HG02885 (cell line): ENCODE measurements around the gene CCM2.
"Not testable (repeated sequence)": the region's sequence is repeated elsewhere in the genome, so short reads cannot be mapped to it uniquely, and the experiment has no call there.

ENCODE experiments used
- ATAC-seq: cut with Tn5 transposase; IDR thresholded peaks from one replicate; pipeline ENCODE4 v1.9.1; 2021; ENCODE audit warnings: mild to moderate bottlenecking; ENCODE audit not compliant: unreplicated experiment, poor library complexity

CCM2 gene

DNA sequence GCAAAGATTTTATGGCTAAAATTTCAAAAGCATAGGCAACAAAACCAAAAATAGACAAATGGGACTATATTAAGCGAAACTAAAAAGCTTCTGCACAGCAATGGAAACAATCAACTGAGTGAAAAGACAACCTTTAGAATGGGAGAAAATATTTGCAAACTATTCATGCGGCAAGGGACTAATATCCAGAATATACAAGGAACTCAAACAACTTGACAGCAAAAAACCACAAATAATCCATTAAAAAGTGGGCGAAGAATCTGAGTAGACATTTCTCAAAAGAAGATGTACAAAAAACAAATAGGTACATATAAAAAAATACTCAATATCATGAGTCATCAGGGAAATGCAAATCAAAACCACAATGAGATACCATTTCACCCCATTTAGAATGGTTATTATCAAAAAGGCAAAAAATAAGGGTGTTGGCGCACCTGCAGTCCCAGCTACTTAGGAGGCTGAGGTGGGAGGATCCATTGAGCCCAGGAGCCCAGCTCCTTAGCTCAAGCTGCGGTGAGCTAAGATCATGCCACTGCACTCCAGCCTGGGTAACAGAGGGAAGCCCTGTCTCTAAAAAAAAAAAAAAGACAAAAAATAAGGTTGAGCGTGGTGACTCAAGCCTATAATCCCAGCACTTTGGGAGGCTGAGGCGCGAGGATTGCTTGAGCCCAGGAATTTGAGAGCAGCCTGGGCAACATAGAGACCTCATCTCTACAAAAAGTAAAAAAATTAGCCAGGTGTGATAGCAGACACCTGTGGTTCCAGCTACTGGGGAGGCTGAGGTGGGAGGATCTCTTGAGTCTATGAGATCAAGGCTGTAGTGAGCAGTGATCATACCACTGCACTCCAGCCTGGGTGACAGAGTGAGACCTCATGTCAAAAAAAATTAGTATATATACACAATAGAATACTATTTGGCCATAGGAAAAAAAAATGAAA, 4.2 kb upstream of the CCM2 start:
- peak; percentile 24 for ATAC-seq

DNA sequence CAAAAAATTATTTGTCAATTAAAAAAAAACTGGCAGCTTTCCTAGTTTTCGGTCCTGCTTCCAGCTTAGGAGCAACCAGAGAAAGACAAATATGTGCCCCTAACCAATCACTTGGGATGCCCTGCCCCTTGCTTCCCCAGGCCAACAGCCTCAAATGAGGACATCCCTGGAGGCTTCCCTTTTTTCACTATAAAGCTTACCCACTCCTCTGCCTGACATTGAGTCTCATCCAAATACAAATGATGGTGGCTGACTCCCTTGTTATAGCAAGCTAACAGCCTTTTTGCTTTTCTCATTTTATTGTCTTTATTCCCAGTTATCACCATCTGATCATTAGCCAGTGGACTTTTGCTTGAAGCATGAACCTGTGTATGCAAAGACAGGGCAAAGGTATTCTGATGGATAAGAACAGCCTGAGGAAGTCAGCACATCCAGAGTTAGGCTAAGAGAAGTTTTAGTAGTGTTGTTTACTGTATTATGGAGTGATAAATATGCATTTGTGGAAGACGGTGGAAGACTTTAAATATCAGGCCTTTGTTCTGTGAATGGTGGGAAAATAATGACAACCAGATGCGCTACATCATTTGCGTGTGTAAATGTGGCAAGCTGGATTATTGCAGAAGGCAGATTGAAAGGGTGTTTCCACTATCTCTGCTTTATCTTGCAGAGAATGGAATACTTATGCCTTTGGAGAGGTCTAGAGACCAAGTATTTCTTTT, 1.7 kb upstream of the CCM2 start:
- no peak for ATAC-seq

DNA sequence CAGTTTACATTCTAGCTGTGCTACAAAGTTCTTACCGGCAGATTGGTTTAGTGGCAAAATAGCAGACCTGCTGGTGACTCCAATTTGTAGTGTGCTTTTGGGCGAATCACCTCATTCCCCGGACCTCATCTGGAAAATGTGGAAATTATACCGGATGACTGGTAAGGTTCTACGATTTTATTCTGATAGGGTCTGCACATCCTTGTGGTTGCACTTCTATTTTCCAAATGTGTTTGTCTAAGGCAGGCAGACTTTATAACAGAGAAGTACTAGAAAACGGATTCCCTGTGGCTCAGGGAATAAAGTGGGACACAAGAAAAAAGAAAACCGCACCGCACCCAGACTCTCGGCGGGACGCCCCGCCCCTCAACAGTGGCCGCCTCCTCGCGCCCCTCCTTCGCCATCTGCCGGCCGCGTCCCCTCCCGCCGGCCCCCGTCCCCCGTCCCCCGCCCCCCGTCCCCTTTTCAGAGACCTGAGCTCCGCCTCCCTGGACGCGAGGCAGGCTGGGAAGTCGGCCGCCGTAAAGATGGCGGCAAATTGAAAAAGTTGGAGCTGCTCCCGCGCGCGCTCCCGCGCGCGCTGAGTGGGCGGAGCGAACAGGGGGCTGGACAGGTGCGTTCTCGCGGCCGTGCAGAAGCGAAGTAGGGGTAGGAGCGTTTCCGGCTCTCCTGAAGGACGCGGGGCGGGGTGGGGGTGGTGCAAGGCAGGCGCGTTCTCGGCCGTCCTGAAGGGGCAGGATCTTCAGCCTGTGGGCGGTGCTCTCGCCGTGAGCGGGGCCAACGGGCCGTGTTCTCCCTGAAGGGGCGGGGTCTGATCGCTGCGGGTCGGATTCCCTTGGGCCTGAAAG, 532 bp upstream of the CCM2 start:
- peak; percentile 76 for ATAC-seq

DNA sequence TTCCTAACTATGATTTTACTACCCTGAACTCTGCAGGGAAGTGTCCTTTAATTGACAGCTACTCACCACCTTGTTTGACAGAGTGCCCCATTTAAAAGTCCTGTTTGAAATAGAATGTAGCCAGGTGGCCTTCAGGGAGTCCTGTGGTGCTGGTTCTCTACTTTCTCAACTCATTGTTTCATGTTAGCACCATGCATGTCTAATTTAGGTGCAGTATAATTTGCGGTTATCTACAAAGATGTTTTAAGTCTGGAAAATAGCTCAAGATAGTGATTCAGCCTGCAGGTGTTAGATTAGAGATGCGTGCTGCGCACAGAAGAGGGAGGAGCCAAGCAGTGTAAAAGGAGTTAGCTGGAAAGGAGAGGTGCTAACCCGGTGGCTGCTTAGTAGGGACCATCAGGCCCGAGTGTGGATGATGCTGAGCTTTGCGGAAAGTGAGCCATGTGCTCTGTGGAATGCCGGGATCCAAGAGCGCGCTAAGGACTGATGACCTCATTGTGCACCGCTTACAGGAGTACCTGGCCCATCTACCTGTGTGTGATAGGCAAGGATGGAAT, 1.2 kb downstream of the CCM2 start:
- ATAC-seq, result peak; percentile 33

DNA sequence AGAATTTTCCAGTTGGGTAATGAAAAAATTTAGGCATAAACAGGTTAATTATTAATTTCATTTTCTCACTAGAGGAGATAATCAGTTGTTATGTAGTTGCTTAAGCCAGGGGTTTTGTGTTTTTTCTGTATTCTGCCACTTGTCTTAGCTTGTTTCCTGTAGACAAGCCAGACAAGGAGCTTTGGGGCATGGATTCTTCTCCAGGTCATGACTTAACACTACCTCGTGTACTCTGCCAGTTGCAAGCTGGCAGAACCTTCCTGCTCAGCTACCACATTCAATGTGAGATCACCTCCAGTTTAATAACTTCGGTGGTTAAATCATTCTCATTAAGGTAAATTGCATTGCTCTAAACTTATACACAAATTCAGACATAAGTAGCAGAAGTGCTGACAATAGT, 1.8 kb downstream of the CCM2 start:
- ATAC-seq, result no peak

DNA sequence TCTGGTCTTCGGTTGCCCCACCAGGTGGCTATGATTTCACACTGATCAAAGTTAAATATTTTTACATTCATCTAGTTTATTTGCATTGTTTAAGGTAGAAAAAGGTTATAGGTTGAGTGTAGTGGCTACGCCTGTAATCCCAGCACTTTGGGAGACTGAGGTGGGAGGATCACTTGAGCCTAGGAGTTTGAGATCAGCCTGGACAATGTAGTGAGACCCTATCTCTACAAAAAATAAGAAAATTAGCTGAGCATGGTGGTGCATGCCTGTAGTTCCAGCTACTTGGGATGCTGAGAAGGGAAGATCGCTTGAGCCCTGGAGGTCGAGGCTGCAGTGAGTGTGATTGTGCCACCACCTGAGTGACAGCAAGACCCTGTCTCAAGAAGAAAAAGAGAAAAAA, 3.8 kb downstream of the CCM2 start:
- ATAC-seq, result no peak

DNA sequence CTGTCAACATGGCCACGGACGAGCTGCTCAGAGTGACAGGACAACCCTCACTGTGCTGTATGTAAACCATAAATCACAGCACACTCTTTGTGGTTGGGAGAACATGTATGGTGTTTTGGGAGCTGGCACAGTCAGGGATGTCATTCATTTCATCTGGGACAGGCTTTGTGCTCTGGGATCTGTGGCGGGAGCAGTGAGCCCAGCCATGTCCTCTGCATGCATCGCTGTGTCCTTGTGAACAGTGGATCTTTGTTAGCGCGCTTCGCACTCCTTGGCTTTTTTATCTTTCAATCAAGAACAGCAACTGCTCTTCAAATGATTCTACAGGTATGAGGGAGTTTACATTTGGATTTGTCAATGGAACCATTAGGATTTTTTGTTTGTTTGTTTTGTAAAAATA, 7.1 kb downstream of the CCM2 start:
- no peak for ATAC-seq

DNA sequence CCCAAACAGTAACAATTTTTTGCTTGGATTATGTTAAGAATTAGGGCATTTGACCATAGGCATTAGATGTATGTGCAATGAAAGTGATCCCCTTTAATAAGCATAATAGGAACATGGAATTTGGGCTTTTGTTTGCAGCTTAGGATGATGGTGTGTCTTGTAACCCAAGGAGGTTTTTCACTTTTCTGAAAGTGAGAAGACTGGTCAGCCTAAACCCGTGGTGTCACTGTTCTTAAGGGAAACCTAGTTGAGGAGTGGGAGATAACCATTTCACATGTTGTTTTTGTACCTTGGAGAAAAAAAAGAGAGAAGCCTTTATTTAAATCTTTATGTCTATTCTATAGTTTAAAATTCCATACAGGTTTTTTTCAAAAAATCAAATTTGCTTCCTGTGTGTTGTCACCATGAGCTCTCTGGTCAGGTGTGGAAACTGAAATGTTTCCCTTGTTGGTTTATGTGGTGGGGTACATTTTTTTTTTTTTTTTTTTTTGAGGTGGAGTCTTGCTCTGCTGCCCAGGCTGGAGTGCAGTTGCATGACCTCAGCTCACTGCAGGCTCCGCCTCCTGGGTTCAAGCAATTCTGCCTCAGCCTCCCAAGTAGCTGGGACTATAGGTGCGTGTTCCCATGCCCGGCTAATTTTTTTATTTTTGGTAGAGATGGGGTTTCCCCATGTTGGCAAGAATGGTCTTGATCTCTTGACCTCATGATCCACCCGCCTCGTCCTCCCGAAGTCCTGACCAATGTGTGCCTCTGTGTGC, 7.7 kb downstream of the CCM2 start:
- peak; percentile 71 for ATAC-seq

DNA sequence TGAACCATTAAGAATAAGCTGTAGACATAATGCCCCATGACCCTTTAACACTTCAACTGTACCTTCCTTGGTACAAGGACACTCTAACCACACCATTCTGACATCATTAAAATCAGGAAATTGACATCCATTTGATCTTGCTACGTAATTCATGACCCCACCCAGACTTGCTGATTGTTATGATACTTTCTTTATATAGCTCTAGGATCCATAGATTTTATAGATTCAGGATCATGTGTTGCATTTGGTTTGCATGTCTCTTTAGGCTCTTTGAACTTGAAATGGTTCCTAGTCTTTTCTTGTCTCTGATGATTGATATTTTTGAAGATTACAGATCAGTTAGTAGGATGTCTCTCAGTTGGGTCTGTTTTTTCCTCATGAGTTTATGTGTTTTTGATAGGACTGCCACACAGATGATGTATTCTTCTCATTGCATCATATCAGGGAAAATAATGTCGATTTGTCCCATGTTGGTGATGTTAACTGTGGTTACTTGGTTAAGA, 13.5 kb downstream of the CCM2 start:
- no peak for ATAC-seq

DNA sequence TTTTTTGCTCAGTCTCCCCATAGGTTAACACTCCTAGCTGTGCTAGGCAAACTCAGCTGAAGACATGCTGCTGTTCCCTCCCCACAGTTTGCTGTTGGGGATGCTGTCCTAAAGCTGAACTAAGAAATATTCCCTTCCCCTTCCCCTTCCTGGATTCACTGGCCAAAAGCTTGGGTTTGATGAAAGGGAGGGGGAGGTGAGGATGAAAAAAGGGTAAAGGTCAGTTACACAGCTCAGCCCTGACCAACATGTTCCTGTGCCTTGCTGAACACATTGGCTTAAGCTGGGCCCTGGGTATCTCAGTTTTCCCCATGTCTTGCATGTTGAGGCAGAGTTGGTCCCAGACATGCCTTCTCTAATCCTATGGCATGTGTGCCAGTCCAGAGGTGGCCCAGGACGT, 15.3 kb downstream of the CCM2 start:
- ATAC-seq, result no peak

DNA sequence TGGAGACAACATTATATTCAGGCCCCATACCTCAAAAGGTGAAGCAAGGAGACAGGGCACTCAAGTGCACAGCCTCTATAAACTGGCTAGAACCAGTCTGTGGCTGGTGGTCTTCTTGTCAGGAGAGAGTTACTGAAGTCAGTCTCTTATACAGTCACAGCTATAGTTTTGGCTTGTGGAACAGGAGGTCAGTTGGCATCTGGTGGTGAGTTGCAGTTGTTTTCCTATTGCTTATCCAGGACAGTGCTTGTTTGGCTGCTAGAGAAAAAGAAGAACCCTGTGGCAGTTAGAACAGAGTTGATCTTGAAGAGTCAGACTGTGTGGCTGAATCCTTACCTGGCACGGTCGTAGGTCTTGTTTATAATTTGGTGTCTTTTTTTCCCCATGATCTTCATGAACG, 17.3 kb downstream of the CCM2 start:
- ATAC-seq, result no peak

DNA sequence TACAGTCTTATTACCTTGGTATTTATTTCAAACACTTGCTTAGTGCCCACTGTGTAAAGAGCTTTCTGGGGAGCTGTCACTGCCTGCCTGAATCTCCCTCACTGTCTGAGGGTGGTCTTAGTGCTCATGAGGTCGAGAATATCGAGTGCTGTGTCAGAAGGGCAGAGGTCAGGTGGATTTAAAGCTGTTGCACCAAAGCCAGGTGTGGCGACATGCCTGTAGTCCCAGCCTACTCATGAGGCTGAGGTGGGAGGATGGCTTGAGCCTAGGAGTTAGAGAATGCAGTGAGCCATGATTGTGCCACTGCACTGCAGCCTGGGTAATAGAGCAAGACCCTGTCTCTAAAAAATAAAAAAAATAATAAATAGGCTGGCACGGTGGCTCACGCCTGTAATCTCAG, 20.9 kb downstream of the CCM2 start:
- no peak for ATAC-seq

DNA sequence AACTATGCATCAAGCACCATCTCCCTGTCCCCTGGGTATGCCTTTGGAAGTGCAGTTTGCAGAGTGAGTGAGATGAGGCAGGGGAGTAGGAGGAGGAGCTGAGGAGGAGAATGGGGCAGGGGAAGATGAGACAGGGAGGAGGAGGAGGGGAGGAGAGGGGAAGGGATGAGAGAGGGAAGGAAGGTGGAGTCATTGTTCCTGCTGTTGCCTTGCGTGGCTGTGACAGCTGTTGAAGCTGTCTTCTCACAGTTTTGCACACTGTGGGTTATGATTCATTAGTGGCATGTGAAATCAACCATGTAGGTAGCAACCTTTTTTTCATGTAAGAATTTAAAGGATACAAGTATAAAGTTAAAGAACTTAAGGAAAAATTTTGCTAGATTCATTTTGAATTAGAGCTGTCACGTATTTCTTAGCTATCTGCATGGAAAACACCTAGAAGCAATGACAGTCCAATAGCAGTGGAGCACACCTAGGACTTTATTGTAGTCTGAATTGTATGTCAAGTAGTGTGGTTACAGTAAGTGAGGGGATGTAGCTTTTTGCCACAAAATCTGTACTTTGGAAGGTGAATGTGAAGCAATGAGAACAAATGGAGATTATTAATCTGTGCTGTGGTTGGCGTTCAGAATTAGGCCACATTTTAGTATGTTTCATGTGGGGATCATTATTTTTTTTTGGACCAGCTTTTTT, 21.7 kb downstream of the CCM2 start:
- ATAC-seq, result peak; percentile 64

DNA sequence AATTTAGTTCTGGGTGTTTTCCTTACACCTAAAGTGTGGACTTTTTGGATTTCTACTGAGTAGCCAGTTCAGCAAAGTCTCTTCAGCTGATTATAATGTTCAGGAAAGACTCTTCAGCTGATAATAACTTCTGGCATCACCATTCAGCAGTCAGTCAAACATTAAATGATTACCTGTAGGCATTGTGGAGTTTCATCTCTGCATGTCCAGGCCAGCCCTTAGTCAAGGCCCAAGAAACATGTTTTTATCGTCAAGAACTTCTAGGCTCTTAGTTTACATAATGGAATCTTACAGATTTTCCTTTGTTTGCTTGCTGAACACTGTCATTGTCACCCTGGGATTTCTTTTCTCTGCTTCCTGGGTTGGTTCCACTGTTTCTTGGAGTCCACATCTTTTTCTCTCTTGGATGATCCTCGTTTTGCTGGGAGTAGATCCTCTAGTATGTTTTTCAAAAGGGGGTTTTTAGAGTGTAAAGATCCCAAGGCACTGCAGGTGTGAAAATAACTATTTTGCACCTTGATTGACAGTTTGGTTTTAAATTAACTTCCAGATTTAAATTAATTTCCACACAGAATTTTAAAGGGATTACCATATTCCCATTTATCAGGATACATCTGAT, 24.2 kb downstream of the CCM2 start:
- no peak for ATAC-seq

DNA sequence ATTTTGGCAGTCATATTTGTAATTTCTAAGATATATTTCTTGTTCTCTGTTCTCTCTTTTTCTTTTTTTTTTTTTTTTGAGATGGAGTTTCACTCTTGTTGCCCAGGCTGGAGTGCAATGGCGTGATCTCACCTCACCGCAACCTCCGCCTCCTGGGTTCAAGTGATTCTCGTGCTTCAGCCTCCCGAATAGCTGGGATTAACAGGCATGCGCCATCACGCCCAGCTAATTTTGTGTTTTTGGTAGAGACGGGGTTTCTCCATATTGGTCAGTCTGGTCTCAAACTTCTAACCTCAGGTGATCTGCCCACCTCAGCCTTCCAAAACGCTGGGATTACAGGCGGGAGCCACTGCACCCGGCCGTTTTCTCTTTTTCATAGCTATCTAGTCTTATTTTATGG, 25.5 kb downstream of the CCM2 start:
- ATAC-seq, result not testable (repeated sequence)

DNA sequence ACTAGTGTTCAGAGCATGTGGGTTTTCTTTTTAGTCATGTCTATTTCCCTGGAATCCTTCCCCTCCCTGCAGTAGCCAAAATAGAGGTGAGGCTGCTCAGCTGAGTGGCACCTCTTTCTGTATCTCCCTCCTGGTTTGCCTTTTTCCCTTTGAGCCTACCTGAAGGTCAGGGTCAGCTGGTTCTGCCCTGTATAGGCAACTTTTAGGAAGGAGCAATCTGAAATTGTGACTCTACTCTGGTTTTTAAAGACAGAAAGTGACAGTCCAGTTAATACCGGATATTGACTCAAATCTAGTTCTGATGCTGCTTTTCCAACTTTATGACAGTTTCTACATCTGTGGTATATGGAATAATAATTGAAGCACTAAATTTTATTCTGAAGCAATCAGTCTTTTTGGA, 26.0 kb downstream of the CCM2 start:
- ATAC-seq, result no peak

DNA sequence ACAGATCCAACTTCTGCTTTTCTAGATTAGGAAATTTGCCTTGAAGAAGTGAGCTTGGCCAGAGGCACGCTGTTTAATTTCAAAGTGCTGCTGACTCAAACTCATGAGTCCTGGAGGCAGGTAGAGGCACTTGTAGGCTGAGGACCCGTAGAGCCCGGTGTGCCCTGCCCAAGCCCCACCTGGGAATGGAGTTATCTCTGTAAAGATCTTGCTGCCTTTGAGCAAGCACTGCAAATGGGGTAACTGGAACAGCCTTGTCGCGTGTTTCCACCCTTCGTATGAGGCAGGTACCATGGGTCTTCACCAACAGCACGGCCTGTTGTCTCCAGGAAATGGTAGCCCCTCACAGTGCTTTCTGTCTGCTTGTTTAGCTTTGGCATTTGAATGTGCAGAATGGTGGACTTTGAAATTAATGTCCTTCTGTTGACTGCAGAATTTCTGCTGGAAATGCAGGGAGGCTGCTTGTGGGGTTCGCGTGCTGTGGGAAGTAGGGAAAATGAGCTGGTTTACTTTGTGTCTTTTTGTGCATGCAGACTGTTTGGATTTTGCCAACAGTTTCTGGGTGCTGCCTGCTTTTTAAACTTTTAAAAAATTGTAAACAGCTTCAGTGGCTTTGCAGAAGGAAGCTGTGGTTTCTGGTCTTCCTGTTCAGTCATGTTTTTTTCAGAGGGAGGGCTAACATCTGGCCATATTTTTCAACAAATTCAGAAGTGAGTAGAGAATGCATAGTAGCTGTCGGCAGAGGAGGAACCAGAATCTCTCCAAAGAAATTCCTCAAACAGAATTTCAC, 27.2 kb downstream of the CCM2 start:
- ATAC-seq, result peak; percentile 71

DNA sequence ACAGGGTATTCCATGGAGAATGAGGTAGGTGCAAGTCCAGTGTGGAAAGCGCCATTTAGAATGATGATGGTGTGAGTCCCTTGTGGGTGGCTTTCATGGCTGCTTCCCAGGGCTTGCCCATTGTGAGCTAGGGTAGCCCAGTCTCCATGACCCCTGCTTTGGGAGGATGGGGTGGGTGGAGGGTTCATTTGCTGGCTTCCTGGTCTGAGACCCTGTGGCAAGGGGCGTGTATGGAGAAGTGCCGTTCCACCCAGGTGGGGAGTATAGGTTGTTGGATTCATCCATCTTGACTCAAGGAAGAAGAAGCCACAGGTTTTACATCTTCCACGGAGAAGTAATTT, 27.7 kb downstream of the CCM2 start:
- ATAC-seq, result peak; percentile 15
